Head of caudate nucleus (tissue), 42 donors: ENCODE measurements around the gene HDAC1.
"Not testable (repeated sequence)": the region's sequence is repeated elsewhere in the genome, so short reads cannot be mapped to it uniquely, and the experiment has no call there.

Experiments used
- DNase-seq, 42 donors: peaks; one replicate each; pipeline versions ENCODE4 v3.0.0 to v3.0.0-alpha.2; 2020 to 2021; ENCODE audit warnings: mixed read lengths in 7 of 42
- intact Hi-C: fragments of 100-400 bp; cut with DNase I; formaldehyde crosslinking; loops from one replicate; pipeline ENCODE4 v1.15.0; 2022

HDAC1 gene

DNA sequence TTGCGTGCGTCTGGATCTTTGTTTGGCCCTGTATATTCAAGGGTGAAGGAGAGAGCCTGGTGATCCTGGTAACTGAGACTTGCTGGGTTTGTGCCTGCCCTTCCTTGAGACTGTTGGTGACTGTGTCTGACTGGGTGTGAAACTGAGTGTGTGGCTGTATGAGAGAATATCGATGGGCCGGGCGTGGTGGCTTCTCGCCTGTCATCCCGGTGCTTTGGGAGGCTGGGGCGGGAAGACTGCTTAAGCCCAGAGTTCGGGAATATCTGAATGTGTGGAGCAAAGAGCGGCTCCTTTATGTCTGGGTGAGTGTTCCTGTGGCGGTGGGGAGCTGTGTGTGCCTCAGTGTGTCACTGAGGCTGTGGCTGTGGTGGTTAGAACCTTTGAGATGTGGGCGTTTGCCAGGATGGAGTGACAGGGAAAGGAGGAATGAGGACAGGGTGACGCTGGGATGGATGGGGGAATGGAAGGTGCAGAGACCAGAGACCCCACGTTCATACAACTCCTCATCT lies 46.8 kb downstream of the HDAC1 start:
- intact Hi-C loops, result no loop called here
- peak in 3 of 42 donors; percentile 10 to 29 (median 25) for DNase-seq

DNA sequence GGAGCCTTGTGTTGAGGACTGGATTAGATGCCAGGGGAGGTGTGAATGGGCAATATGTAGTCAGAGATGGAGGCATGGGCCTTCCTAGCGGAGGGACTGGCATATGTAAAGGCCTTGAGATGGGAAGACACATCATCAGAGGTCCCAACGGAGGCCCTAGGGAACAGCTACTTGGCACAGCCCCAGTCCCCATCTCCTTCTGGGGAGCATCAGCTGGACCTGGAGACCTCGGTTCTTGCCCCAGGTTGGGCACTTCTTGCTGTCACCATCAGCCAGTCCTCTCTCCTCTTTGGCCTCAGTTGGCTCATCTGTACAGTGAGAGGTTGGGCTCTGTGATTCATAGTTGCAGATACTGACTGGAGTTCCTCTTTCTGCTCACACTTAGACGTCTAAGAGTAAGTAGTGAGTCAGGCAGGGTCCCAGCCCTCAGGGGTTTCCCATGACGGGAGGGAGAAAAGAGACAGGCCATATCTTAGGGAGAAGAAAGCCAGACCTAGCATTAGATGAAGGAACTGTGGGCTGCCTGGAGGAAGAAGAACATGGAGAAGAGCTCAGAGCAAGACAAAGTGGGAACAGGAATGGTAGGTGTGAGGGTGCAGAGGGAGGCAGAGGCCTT lies 47.6 kb downstream of the HDAC1 start:
- intact Hi-C loops, result no loop called here
- peak in 1 of 42 donors; percentile 21 for DNase-seq

DNA sequence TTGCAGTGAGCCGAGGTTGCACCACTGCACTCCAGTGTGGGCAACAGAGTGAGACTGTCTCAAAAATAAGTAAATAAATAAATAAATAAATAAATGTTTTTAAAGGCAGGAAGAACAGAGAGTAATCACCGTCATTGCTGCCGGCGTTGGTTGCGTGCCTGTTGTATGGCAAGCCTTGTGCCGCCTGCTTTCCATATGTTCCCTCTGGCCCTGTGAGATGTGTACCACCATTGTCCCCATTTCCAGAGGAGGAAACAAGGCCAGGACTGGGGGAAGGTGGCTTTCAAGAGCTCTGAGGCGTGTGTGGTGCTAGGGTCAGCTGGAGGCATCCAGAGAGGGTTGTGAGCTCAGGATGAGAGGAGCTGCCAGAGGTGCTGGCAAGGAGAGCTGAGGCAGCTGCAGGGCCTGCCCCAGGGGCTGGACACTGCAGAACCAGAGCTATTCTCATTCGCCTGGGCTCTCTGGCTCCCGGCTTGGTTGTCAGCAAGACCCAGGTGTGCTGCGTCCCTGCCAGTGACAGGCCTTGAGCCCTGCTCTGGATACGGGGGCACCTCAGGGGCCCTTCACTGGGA lies 49.4 kb downstream of the HDAC1 start:
- intact Hi-C loops, result no loop called here
- DNase-seq, result peak in 16 of 42 donors; percentile 16 to 79 (median 40)

DNA sequence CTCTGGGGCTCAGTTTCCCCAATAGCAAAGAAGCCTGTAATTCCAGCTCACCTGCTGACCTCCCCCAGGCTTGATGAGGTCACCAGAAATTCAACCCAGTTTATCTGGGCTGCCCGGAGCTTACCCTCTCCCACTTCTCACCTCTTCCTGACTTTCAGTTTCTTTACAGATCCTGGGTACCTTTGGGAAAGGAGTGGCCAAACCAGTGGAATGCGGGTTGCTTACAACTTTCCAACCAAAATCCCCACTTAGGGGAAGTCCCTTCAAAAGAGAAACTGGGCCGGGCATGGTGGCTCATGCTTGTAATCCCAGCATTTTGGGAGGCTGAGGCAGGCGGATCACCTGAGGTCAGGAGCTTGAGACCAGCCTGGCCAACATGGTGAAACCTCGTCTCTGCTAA lies 50.1 kb downstream of the HDAC1 start:
- intact Hi-C loops, result no loop called here
- DNase-seq, result no peak

DNA sequence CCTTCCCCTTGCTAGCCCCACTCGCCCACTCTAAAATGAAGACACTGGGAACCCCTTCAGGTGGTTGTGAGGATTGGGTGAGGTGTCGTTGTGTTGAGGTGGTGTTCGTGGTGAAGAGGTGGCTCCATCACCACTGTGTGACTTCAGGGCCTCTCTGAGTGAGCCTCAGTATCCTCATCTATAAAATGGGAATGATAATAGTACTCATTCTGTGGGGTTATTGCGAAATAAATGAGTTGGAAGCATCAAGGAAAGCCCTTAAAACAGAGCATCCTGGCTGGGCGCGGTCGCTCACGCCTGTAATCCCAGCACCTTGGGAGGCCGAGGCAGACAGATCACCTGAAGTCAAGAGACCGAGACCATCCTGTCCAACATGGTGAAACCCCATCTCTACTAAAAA lies 50.8 kb downstream of the HDAC1 start:
- intact Hi-C loops, result no loop called here
- no peak for DNase-seq

DNA sequence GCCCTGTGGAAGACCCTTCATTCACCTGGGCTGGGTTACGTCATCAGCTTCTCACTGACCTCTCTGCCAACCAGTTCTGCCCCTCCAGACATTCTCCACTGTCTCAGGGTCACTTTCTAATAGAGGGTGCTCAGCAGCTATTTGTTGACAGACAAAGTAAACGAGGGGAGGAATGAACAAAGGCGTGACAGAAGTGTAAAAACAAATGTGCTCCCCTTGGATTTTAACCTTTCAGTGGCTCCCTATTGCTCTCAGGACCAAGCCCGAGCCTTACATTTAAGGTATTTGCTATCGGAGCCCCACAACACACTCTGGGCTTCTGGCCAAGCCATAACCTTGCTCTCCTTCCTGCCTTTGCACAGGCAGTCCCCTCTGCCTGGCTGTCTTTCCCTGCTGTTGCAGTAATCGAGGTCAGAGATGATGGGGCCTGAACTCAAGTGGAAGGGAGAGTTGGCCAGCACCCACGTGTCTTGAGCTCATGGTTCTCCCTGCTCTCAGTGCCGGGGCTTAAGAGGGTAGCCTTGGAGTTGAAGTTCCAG lies 53.5 kb downstream of the HDAC1 start:
- no peak for DNase-seq
- intact Hi-C loops, result no loop called here

DNA sequence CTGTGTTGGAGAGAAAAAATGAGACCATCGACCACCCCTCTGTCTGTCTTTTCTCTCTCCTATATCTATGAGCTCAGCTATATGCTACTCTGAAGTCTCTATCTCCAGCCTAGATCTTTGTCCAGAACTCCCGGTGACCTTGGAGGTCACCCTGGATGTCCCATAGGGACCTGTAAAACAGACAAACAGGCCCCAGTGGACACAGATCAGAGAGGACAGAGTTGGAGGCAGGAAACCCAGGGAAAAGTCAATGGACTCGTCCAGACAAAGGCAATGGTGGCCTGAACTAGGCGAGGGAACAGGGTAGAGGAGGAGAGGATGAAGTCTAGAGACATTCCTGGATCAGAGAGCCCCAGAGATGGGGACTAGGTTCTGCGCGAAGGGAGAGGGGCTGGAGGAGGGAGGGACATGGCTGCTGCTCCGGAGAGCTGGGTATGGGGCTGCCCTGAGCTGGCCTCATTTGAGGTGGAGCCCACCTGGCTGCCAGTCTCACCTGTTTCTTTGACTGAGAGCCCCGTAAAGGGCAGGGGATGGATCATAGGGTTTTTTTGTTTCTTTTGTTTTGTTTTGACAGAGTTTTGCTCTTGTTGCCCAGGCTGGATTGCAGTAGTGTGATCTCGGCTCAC lies 54.8 kb downstream of the HDAC1 start:
- intact Hi-C loops, result no loop called here
- DNase-seq, result no peak

DNA sequence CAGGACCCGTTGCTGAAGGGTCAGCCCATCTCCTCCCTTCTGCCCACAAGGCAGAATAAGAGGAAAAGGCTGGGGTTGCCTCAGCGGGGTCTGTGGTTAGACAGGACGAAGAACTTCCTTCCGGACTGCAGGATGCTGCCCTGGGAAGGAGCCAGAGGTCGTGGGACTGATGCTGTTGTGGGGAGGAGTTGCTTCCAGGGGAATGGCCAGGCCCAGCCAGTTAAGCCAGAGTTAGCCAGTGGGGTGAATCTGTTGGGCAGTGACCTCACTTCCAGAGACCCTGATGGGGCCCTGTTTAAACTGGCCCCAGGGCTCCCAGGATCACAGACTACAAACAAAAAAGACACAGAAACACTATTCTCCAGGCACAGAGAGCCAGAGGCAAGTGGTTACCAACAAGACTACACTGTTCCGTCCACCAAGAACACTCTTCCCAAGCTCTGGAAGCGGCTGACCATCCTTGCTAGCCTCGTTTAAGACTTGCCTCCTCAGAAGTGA lies 57.4 kb downstream of the HDAC1 start:
- intact Hi-C loops, result no loop called here
- DNase-seq, result peak in 4 of 42 donors; percentile 23 to 56 (median 40)

DNA sequence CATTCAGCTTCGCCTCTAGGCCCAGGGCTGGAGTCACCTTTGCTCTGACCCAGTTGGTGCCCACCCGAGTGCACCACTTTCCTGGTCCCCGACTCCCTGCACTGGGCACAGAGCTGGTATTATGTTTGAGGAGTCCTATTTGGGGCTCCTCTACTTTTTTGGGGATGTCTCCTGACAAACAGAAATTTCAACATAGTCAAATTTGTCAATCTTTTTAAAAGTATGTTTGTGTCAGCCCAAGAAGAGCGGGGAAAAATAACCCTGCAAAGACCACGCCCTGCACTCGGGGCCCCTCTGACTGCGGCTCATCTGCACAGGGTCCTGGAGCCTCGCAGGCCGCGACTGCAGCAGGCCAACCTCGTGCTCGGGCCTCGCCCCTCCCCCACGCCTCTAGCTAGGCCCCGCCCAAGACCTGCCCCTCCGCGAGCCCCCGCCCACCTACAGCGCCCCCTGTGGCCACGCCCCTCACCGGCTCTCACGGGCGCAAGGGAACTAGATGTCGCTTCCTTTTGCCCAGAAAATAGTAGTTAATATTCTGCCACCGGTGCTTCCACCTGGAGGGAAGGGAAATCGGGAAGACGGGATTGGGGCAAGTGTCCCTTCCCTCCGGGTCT lies 59.0 kb downstream of the HDAC1 start:
- peak in 39 of 42 donors; percentile 58 to 89 (median 75) for DNase-seq

DNA sequence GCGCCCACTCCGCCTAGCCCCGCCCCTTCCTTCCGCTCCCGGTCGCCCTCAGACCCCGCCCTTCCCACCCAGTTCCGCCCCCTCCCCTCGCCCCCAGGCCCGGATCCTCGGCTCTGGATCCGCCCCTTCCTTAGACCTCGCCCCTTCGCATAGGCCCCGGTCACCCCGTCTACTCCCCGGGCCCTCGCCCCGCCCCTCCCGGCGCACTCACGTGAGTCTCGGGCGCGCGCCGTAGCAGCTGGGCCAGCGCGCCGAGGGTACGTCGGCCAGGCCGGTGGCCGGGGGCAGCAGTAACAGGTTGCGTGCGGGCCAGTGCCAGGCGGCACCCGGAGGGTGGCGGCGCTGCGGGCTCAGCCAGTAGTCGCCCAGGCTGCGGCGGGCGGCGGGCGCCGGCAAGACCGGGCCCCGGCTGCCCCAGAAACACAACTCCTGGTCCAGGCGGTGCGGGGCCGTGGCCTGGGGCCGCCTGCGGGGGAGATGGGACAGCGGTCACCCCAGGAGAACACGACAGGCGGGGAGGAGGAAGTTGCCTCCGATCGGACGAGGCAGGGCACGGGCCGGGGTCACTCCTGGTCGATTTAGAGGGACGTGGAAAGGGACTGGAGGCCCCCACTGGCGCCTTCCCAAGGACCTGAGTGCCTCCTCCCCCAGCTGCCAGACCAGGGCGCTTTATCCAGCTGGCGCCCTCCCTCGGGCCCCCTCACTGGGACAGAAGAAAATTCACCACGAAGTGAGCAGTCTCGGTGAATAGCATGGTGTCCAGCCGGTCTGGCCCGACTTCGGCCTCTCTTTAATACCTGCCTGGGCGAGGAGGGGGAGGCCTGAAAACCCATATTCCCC lies 59.7 kb downstream of the HDAC1 start:
- peak; percentile 80 to 97 (median 93) for DNase-seq
- intact Hi-C loops, result loop anchor here (2.0 kb wide), 1 partner anchor 43 kb away; the partner anchor contains the start of gene BSDC1

More for the DNA sequence above, 59.0 kb downstream of the HDAC1 start:
- intact Hi-C loops, result loop anchor here (2.0 kb wide), 1 partner anchor 44 kb away; the partner anchor contains the start of gene BSDC1

DNA sequence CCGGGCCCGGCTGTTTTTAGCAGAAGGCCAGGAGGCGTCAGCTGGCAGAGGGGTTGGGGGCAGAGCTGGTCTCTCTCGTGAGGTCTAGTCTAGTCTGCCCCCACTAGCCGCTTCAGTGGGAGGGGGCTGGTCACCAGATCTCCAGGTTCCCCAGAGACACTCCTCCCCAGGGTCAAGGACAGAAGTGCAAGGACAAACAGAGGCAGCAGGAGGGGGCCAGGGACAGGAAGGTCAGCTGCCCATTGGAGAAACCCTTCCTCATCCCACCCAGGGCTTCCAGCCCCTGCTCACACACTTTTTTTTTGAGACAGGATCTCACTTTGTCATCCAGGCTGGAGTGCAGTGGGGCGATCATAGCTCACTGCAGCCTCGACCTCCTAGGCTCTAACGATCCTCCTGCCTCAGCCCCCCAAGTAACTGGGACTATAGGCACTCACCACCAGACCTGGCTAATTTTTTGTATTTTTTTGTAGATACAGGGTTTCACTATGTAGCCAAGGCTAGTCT lies 60.4 kb downstream of the HDAC1 start:
- intact Hi-C loops, result no loop called here
- no peak for DNase-seq

DNA sequence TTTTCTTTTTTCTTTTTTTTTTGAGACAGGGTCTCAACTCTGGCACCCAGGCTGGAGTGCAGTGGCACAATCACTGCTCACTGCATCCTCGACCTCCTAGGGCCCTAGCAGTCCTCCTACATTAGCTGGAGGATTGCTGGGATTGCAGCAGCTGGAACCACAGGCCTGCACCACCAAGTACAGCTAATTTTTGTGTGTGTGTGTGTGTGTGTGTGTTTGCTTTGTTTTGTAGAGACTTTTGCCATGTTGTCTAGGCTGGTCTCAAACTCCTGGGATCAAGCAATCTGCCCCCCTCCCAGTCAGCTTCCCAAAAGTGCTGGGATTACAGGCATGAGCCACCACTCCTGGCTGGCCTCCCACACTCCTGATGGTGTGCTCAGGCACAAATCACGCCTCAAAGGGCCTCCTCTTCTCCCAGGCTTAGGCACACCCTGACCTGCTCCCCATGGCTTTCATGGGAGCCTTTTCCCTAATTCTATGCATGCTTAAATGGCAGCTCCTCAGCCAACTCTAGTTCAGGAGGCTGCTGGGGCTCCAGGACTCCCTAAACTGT lies 61.0 kb downstream of the HDAC1 start:
- intact Hi-C loops, result no loop called here
- DNase-seq, result no peak

DNA sequence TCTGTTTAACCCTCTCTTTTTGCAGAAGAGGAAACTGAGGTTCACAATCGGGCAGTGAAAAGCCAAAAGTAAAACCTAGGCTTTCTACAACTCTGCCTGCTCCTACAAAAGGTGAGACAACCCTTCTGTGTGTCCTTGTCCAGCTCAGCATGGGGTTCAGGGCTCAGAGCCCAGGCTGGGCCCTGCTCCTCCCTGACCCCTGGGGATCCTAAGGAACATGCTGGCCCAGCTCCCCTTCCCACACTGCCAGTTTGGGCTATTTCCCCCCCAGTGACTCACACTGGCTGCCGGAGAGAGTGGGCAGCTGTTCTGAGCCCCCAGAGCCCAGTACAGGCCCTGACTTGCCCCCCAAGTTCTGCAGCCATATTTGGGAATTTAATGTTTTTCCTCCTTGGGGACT lies 61.5 kb downstream of the HDAC1 start:
- no peak for DNase-seq
- intact Hi-C loops, result no loop called here

DNA sequence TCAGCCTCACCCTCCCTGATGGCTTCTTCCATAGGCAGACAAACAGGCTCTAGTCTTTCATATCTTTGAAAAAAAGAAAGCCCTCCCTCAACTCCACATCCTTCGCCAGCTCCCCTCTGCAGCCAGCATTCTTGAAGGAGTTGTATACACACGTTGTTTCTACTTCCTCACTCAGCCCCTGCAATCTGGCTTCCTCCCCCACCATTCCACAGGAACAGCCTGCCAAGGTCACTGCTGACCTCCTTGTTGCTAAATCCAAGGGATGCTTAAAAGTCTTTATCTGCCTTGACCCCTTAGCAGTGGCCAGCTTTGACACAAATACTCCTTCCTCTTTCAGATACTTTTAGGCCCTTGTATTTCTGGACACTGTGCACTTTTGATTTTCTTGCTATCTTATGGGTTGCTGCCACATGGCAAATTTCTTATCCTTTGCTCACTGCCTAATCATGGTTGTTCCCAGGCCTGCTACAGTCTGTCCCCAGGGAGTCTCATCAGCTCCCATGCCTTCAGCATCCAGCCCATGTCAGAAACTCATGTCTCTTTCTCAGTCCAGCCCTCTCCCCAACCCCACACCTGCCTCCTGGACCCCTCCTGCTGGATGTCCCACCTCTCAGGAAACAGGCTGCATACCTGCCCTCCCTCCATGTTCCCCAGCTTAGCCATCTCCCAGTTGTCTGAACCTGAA lies 62.1 kb downstream of the HDAC1 start:
- intact Hi-C loops, result no loop called here
- DNase-seq, result no peak

DNA sequence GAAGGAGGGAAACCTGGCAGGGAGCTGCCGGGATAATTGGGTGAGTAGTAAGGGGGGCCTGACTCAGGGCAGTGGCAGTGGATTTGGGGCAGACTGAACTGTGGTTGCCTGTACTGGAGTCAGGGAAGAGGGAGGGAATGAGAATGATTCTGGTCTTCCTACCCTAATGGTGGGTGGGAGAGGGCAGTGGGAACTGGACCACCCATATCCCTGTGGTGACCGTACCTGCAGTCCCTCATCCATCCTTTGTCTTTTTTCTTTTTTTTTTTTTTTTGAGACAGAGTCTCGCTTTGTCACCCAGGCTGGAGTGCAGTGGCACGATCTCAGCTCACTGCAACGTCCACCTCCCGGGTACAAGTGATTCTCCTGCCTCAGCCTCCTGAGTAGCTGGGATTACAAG lies 63.9 kb downstream of the HDAC1 start:
- DNase-seq, intact Hi-C loops: not testable (repeated sequence)

DNA sequence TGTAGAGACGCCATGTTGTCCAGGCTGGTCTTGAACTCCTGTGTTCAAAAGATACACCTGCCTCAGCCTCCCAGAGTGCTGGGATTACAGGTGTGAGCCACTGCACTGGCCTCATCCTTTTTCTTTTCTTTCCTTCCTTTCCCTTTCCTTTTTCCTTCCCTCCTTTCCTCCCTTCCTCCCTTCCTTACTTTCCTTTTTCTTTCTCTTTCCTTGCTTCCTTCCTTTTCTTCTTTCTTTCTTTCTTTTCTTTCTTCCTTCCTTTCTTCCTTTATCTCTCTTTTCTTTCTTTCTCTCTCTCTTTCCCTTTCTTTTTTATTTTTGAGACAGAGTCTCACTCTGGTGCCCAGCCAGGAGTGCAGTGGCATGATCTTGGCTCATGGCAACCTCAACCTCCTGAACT lies 64.6 kb downstream of the HDAC1 start:
- DNase-seq, result no peak
- intact Hi-C loops, result no loop called here

DNA sequence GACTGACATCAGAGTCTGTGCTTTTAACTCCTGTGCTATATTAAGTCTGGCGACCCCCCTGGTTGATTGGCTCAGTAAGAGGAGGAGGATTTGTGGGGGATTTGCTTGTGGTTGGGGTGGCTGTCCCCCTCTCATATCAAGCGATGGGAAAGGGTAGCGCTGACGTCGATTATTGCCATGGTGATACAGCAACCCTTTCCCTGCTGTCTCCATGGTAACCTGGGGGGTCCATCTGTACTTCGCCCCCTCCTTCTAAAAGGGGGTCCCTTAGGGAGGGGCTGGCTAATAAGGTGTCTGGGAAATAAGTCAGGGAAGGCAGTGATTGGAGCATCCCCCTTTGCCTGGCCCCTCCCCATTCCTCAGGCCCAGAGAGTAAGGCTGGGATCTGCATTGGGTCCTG lies 65.7 kb downstream of the HDAC1 start:
- no peak for DNase-seq
- intact Hi-C loops, result no loop called here

DNA sequence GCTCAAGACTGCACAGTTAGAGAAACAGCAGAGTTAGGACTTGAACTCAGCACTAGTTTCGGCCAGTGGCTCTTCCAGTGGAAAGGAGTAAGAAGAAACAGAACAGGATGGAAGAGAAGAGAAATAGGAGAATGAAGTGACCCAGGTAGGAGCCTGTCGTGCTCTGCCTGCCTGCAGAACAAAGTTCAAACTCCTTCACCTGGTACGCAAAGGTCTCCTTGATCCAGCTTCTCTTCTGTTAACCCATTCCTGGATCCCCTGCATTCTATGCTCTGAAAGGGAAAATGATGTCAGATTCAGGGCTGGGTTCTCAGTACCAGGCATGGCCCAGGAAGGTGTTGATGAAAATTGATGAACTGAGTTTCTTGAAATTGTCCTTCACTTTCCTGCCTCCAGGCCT lies 66.6 kb downstream of the HDAC1 start:
- intact Hi-C loops, result no loop called here
- no peak for DNase-seq
